Stomach (tissue), 9 donors: Measurements from ENCODE around the gene NGB. TPM values are rescaled to one million over a fixed set of nuclear protein-coding genes. Genes with fewer than 3 reads are reported as not detected.

ENCODE experiments used
- DNase-seq, 2 donors: peaks; one replicate each; pipeline versions ENCODE4 v3.0.0 to v3.0.0-alpha.2; 2013 to 2019
- H3K27ac ChIP-seq, 5 donors: fragments of 200-600 bp in 4 of 5; sonication (generic) in 4 of 5; one replicate each; pipeline ENCODE4 v1.5.1; 2013 to 2019; ENCODE audit warnings: mild to moderate bottlenecking in 1 of 5, moderate library complexity in 1 of 5
- H3K27me3 ChIP-seq, 3 donors: fragments of 200-600 bp; sonication (generic); one replicate each; pipeline ENCODE4 v1.5.1; 2017 to 2019; ENCODE audit warnings: mixed run types in 1 of 3
- H3K36me3 ChIP-seq, 4 donors: fragments of 200-600 bp; sonication (generic); 1 replicate in 3 of 4; 2 replicates in 1 of 4; pipeline ENCODE4 v1.5.1; 2016 to 2019
- H3K4me1 ChIP-seq, 4 donors: fragments of 200-600 bp; sonication (generic); one replicate each; pipeline ENCODE4 v1.5.1; 2016 to 2019
- H3K4me3 ChIP-seq, 4 donors: fragments of 200-600 bp; sonication (generic) in 3 of 4; one replicate each; pipeline ENCODE4 v1.5.1; 2016 to 2019; ENCODE audit warnings: mild to moderate bottlenecking in 1 of 4
- H3K9me3 ChIP-seq, 4 donors: fragments of 200-600 bp; sonication (generic); one replicate each; pipeline ENCODE4 v1.5.1; 2016 to 2019
- EP300 ChIP-seq: sonication (generic); formaldehyde crosslinking; IDR thresholded peaks from one replicate; pipeline ENCODE4 v1.6.1; 2017; ENCODE audit warnings: antibody characterized with exemption
- POLR2A ChIP-seq, 4 donors: fragments of 450-650 bp; IDR thresholded peaks; one replicate each; pipeline ENCODE4 v1.6.1; 2016; ENCODE audit warnings: antibody characterized with exemption in 4 of 4, control low read depth in 2 of 4, mild to moderate bottlenecking in 1 of 4, moderate library complexity in 1 of 4
- POLR2AphosphoS5 ChIP-seq, 3 donors: sonication (generic); formaldehyde crosslinking; IDR thresholded peaks; one replicate each; pipeline ENCODE4 v1.6.1; 2016; ENCODE audit warnings: antibody characterized with exemption in 3 of 3
- WGBS, 5 donors: extraction: QIAGEN DNeasy Blood & Tissue Kit in 3 of 5; methylation state at CpG; one replicate each; pipeline versions ENCODE4 v1.1.5 to v1.1.7; 2013 to 2018; 5-methylcytosine and 5-hydroxymethylcytosine counted together
- intact Hi-C: fragments of 100-400 bp; cut with DNase I; formaldehyde crosslinking; loops from one replicate; pipeline ENCODE4 v1.15.1; 2023; ENCODE audit warnings: low total_unique reads
- polyA plus RNA-seq, 3 donors: library from polyadenylated mRNA; stranded (reverse); fragments of 200-250 nt; gene quantifications; one replicate each; pipeline ENCODE4 v1.2.3, GENCODE V29; 2013
- total RNA-seq, 5 donors: library from RNA; depleted of rRNA; stranded (reverse); fragments of >200 nt; gene quantifications; one replicate each; pipeline versions ENCODE4 v1.1.0 to v1.2.3, GENCODE V29; 2014 to 2016
- TF ChIP-seq, protein P1 (sequence below), 7 experiments: fragments of 450-650 bp in 4 of 7; fragments of 200-600 bp in 3 of 7; sonication (generic) in 3 of 7; IDR thresholded peaks; one replicate each; pipeline ENCODE4 v1.5.1; 2016 to 2019; ENCODE audit warnings: antibody characterized with exemption in 7 of 7, control low read depth in 2 of 7, mild to moderate bottlenecking in 1 of 7
- donor health status: healthy with polysubstance abuse.
- donor health status: Bipolar disorder and iron deficiency.
- donor health status: healthy.

NGB gene
- total and polyA plus RNA-seq, 8 donors = 0.18 to 47.2 (median 1.8) TPM; not detected in 3

DNA sequence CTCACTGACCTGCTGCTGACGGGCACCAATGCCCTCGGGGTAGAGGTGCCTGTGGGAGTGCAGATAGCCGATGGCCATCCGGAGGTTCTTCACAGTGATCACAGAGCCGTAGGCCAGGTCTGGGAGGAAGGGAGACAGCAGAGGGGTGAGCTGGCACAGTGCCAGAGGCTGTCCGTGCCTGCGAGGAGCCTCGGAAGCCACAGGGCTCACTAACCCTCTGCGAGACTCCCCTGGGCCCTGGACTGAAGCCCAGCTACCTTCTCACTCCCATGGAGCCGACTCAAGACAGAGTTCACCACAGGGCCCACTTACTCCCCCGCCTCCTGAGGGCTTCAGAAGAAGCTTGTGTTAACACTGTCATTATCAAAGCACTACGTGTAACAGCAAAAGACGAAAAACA lies 25.1 kb upstream of the NGB start:
- no peak for DNase-seq
- WGBS, 5 donors = 81 to 90% (median 88%) methylated on average over 13 of the region's 13 CpGs
- H3K4me1 ChIP-seq = peaks cover 0 to 7% (median 5%) of the 10 kb centered on the region in 4 donors
- H3K27me3 ChIP-seq = no peaks in the 10 kb centered on the region
- no peaks in the 10 kb centered on the region for H3K9me3 ChIP-seq
- H3K27ac ChIP-seq = no peak overlapping the region
- no peak overlapping the region for H3K4me3 ChIP-seq
- TF ChIP-seq POLR2AphosphoS5 (IDR thresholded peaks at IDR 0.05) (no peak), EP300 (no peak), POLR2A (IDR thresholded peaks at IDR 0.05) (no peak)
- TF ChIP-seq, protein P1, sequence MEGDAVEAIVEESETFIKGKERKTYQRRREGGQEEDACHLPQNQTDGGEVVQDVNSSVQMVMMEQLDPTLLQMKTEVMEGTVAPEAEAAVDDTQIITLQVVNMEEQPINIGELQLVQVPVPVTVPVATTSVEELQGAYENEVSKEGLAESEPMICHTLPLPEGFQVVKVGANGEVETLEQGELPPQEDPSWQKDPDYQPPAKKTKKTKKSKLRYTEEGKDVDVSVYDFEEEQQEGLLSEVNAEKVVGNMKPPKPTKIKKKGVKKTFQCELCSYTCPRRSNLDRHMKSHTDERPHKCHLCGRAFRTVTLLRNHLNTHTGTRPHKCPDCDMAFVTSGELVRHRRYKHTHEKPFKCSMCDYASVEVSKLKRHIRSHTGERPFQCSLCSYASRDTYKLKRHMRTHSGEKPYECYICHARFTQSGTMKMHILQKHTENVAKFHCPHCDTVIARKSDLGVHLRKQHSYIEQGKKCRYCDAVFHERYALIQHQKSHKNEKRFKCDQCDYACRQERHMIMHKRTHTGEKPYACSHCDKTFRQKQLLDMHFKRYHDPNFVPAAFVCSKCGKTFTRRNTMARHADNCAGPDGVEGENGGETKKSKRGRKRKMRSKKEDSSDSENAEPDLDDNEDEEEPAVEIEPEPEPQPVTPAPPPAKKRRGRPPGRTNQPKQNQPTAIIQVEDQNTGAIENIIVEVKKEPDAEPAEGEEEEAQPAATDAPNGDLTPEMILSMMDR (IDR thresholded peaks at IDR 0.05) = no peak
- peaks cover 8 to 89% (median 68%) of the 10 kb centered on the region in 4 donors for H3K36me3 ChIP-seq
- intact Hi-C loops = no loop called here

DNA sequence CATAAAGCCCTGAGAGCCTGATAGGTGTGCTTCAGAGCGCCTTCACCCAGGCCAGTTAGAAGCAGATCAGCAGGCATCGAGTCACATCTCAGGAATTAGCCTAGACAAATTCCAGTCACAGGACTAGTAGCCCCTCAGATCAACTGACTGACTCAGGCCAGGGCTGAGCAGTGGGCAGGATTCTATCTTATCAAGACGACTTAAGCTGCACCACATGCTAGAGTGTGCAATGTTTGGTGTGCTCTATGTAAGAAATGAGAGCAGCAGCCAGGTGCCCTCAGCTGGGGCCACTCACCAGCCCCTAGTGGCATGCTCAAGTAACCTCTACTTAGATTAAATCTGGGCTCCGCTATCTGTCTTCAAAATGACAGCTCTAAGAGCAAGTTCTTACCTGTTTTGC lies 19.7 kb upstream of the NGB start:
- Histone ChIP-seq H3K27me3 (no peaks in the 10 kb centered on the region), H3K9me3 (no peaks in the 10 kb centered on the region), H3K27ac (no peak overlapping the region), H3K36me3 (peaks cover 18 to 96% (median 83%) of the 10 kb centered on the region in 4 donors), H3K4me3 (no peak overlapping the region), H3K4me1 (no peaks in the 10 kb centered on the region)
- no peak for TF ChIP-seq POLR2A (IDR thresholded peaks at IDR 0.05)
- TF ChIP-seq, protein P1 (IDR thresholded peaks at IDR 0.05) = no peak
- no peak for TF ChIP-seq EP300
- no peak for TF ChIP-seq POLR2AphosphoS5 (IDR thresholded peaks at IDR 0.05)
- DNase-seq = no peak
- 81 to 94% (median 84%) methylated on average over 4 of the region's 4 CpGs for whole genome bisulfite sequencing, 5 donors
- intact Hi-C loops = no loop called here

DNA sequence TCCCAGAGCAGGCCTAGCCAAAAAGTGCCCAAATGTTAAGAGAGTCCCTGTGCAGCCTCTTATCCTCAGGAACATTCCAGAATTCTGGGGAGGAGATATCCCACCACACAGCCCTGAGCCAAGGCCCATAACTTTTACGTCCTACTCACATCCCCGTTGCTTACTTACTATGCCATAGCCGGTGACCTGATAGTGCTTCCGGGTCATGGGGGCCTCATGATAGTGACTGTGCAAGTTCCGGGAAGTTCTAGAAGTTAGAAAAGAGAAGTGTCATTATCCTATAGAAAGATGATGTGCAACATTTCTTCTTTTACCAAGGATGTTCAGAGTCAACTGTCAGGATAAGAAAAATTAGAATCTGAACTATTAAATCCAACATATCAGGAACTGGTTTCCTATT lies 15.6 kb upstream of the NGB start:
- H3K4me1 ChIP-seq = no peaks in the 10 kb centered on the region
- TF ChIP-seq EP300 (no peak), POLR2A (IDR thresholded peaks at IDR 0.05) (no peak), POLR2AphosphoS5 (IDR thresholded peaks at IDR 0.05) (no peak)
- TF ChIP-seq, protein P1 (IDR thresholded peaks at IDR 0.05) = no peak
- H3K27ac ChIP-seq = no peak overlapping the region
- intact Hi-C loops = no loop called here
- H3K27me3 ChIP-seq = no peaks in the 10 kb centered on the region
- WGBS, 5 donors = 92 to 97% (median 96%) methylated on average over 5 of the region's 5 CpGs
- H3K4me3 ChIP-seq = no peak overlapping the region
- peaks cover 44 to 99% (median 92%) of the 10 kb centered on the region in 4 donors for H3K36me3 ChIP-seq
- DNase-seq = no peak
- no peaks in the 10 kb centered on the region for H3K9me3 ChIP-seq

DNA sequence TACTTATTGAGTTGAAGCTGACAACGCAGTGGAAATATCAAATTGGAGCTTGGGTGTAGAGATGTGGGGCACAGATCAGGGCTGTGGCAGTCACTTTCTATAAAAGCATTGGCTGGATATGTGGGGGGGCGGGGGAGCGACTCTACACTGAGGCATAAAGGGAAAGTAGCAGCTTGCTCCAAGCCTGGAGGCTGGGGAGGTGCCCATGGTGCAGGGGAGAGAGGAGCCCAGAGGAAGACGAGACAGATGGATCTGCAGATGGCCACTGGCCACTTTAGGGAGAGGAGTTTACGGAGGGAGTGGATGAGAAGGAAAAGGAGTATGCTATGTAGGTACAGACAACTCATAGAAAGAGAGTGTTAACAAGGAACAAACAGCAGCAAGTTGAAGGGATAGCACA lies 13.5 kb upstream of the NGB start:
- no peak for TF ChIP-seq POLR2AphosphoS5 (IDR thresholded peaks at IDR 0.05)
- TF ChIP-seq, protein P1 (IDR thresholded peaks at IDR 0.05) = no peak
- no peak for TF ChIP-seq EP300
- no peak for TF ChIP-seq POLR2A (IDR thresholded peaks at IDR 0.05)
- Histone ChIP-seq H3K4me1 (no peaks in the 10 kb centered on the region), H3K9me3 (no peaks in the 10 kb centered on the region), H3K36me3 (peaks cover 50 to 99% (median 94%) of the 10 kb centered on the region in 4 donors), H3K27me3 (no peaks in the 10 kb centered on the region), H3K27ac (no peak overlapping the region), H3K4me3 (no peak overlapping the region)
- intact Hi-C loops = no loop called here
- no peak for DNase-seq
- WGBS, 5 donors = 71 to 88% (median 76%) methylated on average over 5 of the region's 5 CpGs
